ENCODE results near the gene SPATS2L. TPM values are rescaled to one million over a fixed set of nuclear protein-coding genes. Genes with fewer than 3 reads are reported as not detected.

The SPATS2L gene
- total RNA-seq, 1 experiment from 2014 or later, result 47.3 TPM

- no peak for TF ChIP-seq CTCF (conservative IDR thresholded peaks at IDR 0.05)
- Histone ChIP-seq H3K4ac (ENCODE audit: low read depth, low read length) (no peak overlapping the region), H2BK12ac (ENCODE audit: insufficient read length, low read depth, low read length) (no peak overlapping the region), H4K20me1 (ENCODE audit: control insufficient read depth, insufficient read depth, insufficient read length) (no peaks in the 10 kb centered on the region), H4K91ac (ENCODE audit: insufficient read length, low read depth, low read length) (no peak overlapping the region), H2BK5ac (ENCODE audit: insufficient read length, low read length) (no peak overlapping the region), H3K79me2 (ENCODE audit: insufficient read depth, low read length) (peaks cover 14% of the 10 kb centered on the region; the same call in 1 of the 2 replicates), H4K8ac (replicated peaks; ENCODE audit: insufficient read length, low read depth, low read length) (no peak overlapping the region), H3K14ac (ENCODE audit: insufficient read depth, low read length) (no peak overlapping the region), H3K27ac (ENCODE audit: insufficient read length, low read depth, low read length) (no peak overlapping the region), H3T11ph (ENCODE audit: low read length) (no peak overlapping the region), H3K4me2 (ENCODE audit: insufficient read depth, insufficient read length, low read length) (no peak overlapping the region), H3K56ac (ENCODE audit: insufficient read length, low read depth, low read length) (no peak overlapping the region), H4K5ac (ENCODE audit: insufficient read length, low read depth, low read length) (no peak overlapping the region), H3K4me1 (ENCODE audit: insufficient read depth, low read length) (peaks cover 15% of the 10 kb centered on the region), H3K23me2 (ENCODE audit: insufficient read length, low read depth, low read length, poor library complexity, severe bottlenecking) (no peaks in the 10 kb centered on the region), H2BK120ac (ENCODE audit: low read depth, low read length, poor library complexity, severe bottlenecking) (no peak overlapping the region), H2AFZ (ENCODE audit: low read length) (no peak overlapping the region), H3K79me1 (ENCODE audit: insufficient read depth, low read depth, low read length, poor library complexity, severe bottlenecking) (peaks cover 4% of the 10 kb centered on the region), H3K27me3 (ENCODE audit: insufficient read depth, low read length) (no peaks in the 10 kb centered on the region), H2BK20ac (ENCODE audit: low read depth, low read length, poor library complexity, severe bottlenecking) (no peak overlapping the region), H3K9me3 (ENCODE audit: control insufficient read depth, low read depth, low read length) (no peaks in the 10 kb centered on the region), H2AK5ac (ENCODE audit: insufficient read length, low read length) (no peak overlapping the region), H3K18ac (ENCODE audit: insufficient read length, low read depth, low read length) (no peak overlapping the region), H3K23ac (ENCODE audit: insufficient read length, low read depth, low read length) (no peak overlapping the region), H3K9ac (ENCODE audit: extremely low read depth, insufficient read length, low read length) (no peak overlapping the region), H2BK15ac (ENCODE audit: low read depth, low read length) (no peak overlapping the region)
- no peak for DNase-seq
- Mint-ChIP-seq H3K4me1 (peaks cover 46 to 53% of the 10 kb centered on the region in 2 experiments), H3K9me3 (no peaks in the 10 kb centered on the region), H3K27ac (peak overlapping the region; percentile 80 to 96 (median 95); a peak in 6 of 7 replicates), H3K27me3 (ENCODE audit: low read depth) (no peaks in the 10 kb centered on the region), H3K36me3 (ENCODE audit: insufficient read depth in 1 of 3, low read depth in 3 of 3) (peaks cover 0 to 9% (median 7%) of the 10 kb centered on the region in 3 experiments; a peak in 5 of 7 replicates), H3K4me3 (no peak overlapping the region; a peak in 1 of 5 replicates)
- no CpG with 5 or more reads among the region's 6 CpGs for WGBS (ENCODE audit: extremely low coverage, insufficient read length, low lambda C conversion rate)
Measured at GRCh38 chr2:200383380-200384110, 77.1 kb downstream of the SPATS2L start.
